Memory B cell (primary cell): Measurements from ENCODE around the gene IFIT1B.
"Not testable (repeated sequence)": the region's sequence is repeated elsewhere in the genome, so short reads cannot be mapped to it uniquely, and the experiment has no call there.

Source experiments
- ATAC-seq: fragments of 150-1000 bp; cut with Tn5 transposase; 2 replicates; pipeline ENCODE4 v1.10.0; 2021; ENCODE audit warnings: low read depth, mild to moderate bottlenecking, moderate library complexity
- DNase-seq, 2 donors: peaks; one replicate each; pipeline ENCODE4 v3.0.0; 2022; ENCODE audit warnings: low spot score in 2 of 2
- H3K27ac Mint-ChIP-seq: one replicate; pipeline ENCODE4 v1.8.0; 2022; ENCODE audit warnings: mild to moderate bottlenecking, moderate library complexity, mixed read lengths
- H3K27me3 Mint-ChIP-seq: one replicate; pipeline ENCODE4 v1.8.0; 2022; ENCODE audit warnings: mixed read lengths
- H3K36me3 Mint-ChIP-seq: one replicate; pipeline ENCODE4 v1.8.0; 2022; ENCODE audit warnings: mild to moderate bottlenecking, mixed read lengths
- H3K4me1 Mint-ChIP-seq: one replicate; pipeline ENCODE4 v1.8.0; 2022; ENCODE audit warnings: mixed read lengths
- H3K4me3 Mint-ChIP-seq: one replicate; pipeline ENCODE4 v1.8.0; 2022; ENCODE audit warnings: mild to moderate bottlenecking, moderate library complexity, mixed read lengths
- H3K9me3 Mint-ChIP-seq: one replicate; pipeline ENCODE4 v1.8.0; 2022; ENCODE audit warnings: mixed read lengths

IFIT1B gene

GRCh38 chr10:89404104-89405047 lies 26.5 kb downstream of the IFIT1B start:
- peaks cover 5% of the 10 kb centered on the region for H3K4me1 Mint-ChIP-seq
- H3K27ac Mint-ChIP-seq: no peak overlapping the region
- no peaks in the 10 kb centered on the region for H3K27me3 Mint-ChIP-seq
- H3K4me3 Mint-ChIP-seq: no peak overlapping the region
- peaks cover 12% of the 10 kb centered on the region for H3K36me3 Mint-ChIP-seq
- no peak for DNase-seq
- H3K9me3 Mint-ChIP-seq: no peaks in the 10 kb centered on the region
- ATAC-seq: no peak

GRCh38 chr10:89406178-89406577 lies 28.3 kb downstream of the IFIT1B start:
- H3K9me3 Mint-ChIP-seq, DNase-seq, ATAC-seq, H3K4me3 Mint-ChIP-seq, H3K27me3 Mint-ChIP-seq, H3K4me1 Mint-ChIP-seq, H3K27ac Mint-ChIP-seq: not testable (repeated sequence)
- peaks cover 14% of the 10 kb centered on the region for H3K36me3 Mint-ChIP-seq

GRCh38 chr10:89407792-89408191 lies 29.9 kb downstream of the IFIT1B start:
- not testable (repeated sequence) for H3K4me1 Mint-ChIP-seq, H3K36me3 Mint-ChIP-seq, H3K4me3 Mint-ChIP-seq, DNase-seq, H3K27ac Mint-ChIP-seq, H3K27me3 Mint-ChIP-seq, ATAC-seq, H3K9me3 Mint-ChIP-seq

- not testable (repeated sequence) for H3K9me3 Mint-ChIP-seq, H3K27ac Mint-ChIP-seq, H3K27me3 Mint-ChIP-seq, ATAC-seq, H3K4me3 Mint-ChIP-seq, H3K4me1 Mint-ChIP-seq, H3K36me3 Mint-ChIP-seq, DNase-seq
These were observed 31.4 kb downstream of the IFIT1B start for GRCh38 chr10:89409282-89409681.

- not testable (repeated sequence) for DNase-seq, H3K4me1 Mint-ChIP-seq, H3K27ac Mint-ChIP-seq, H3K9me3 Mint-ChIP-seq, H3K36me3 Mint-ChIP-seq, H3K4me3 Mint-ChIP-seq, ATAC-seq, H3K27me3 Mint-ChIP-seq
These were observed 32.7 kb downstream of the IFIT1B start for GRCh38 chr10:89410551-89410950.

- H3K4me1 Mint-ChIP-seq: peaks cover 11% of the 10 kb centered on the region
- not testable (repeated sequence) for DNase-seq, H3K27ac Mint-ChIP-seq, H3K27me3 Mint-ChIP-seq, H3K9me3 Mint-ChIP-seq, H3K36me3 Mint-ChIP-seq, H3K4me3 Mint-ChIP-seq, ATAC-seq
These were observed 33.3 kb downstream of the IFIT1B start for GRCh38 chr10:89411135-89411534.

GRCh38 chr10:89412276-89412675 lies 34.4 kb downstream of the IFIT1B start:
- H3K27me3 Mint-ChIP-seq, H3K36me3 Mint-ChIP-seq, H3K27ac Mint-ChIP-seq, ATAC-seq, H3K4me3 Mint-ChIP-seq, H3K9me3 Mint-ChIP-seq: not testable (repeated sequence)
- peak in 1 of 2 donors; percentile 9 for DNase-seq
- H3K4me1 Mint-ChIP-seq: peaks cover 18% of the 10 kb centered on the region

GRCh38 chr10:89413398-89413912 lies 35.6 kb downstream of the IFIT1B start:
- no peak for ATAC-seq
- no peak for DNase-seq
- H3K4me1 Mint-ChIP-seq: peaks cover 28% of the 10 kb centered on the region
- H3K27me3 Mint-ChIP-seq: no peaks in the 10 kb centered on the region
- peak overlapping the region; percentile 99 for H3K27ac Mint-ChIP-seq
- H3K36me3 Mint-ChIP-seq: peaks cover 13% of the 10 kb centered on the region
- peak overlapping the region; percentile 97 for H3K4me3 Mint-ChIP-seq
- no peaks in the 10 kb centered on the region for H3K9me3 Mint-ChIP-seq

GRCh38 chr10:89414146-89414878 lies 36.5 kb downstream of the IFIT1B start, which contains the start of gene IFIT5:
Gene IFIT5, plus strand, starts transcription at chr10:89414568. Its CDS starts 231 bp downstream, at chr10:89414799.
- H3K9me3 Mint-ChIP-seq: no peaks in the 10 kb centered on the region
- DNase-seq (peak; percentile 52 to 69), ATAC-seq (peak; percentile 70)
- H3K27me3 Mint-ChIP-seq: no peaks in the 10 kb centered on the region
- peak within 1 kb of the TSS; percentile 97 for H3K4me3 Mint-ChIP-seq
- peaks cover 28% of the 10 kb centered on the region for H3K4me1 Mint-ChIP-seq
- peaks cover 13% of the 10 kb centered on the region for H3K36me3 Mint-ChIP-seq
- peak within 1 kb of the TSS; percentile 99 for H3K27ac Mint-ChIP-seq

- Mint-ChIP-seq H3K4me3 (peak overlapping the region; percentile 97), H3K36me3 (peaks cover 14% of the 10 kb centered on the region)
- DNase-seq: peak; percentile 50 to 52
These were observed 37.3 kb downstream of the IFIT1B start for GRCh38 chr10:89414879-89415821.

GRCh38 chr10:89416465-89416864 lies 38.6 kb downstream of the IFIT1B start:
- no peak for DNase-seq
- peak overlapping the region; percentile 65 for H3K4me3 Mint-ChIP-seq
- H3K27ac Mint-ChIP-seq: peak overlapping the region; percentile 62
- peaks cover 25% of the 10 kb centered on the region for H3K4me1 Mint-ChIP-seq
- H3K27me3 Mint-ChIP-seq: no peaks in the 10 kb centered on the region
- no peak for ATAC-seq
- peaks cover 18% of the 10 kb centered on the region for H3K36me3 Mint-ChIP-seq
- no peaks in the 10 kb centered on the region for H3K9me3 Mint-ChIP-seq

More at GRCh38 chr10:89414879-89415821, 37.3 kb downstream of the IFIT1B start:
- peak overlapping the region; percentile 99 for H3K27ac Mint-ChIP-seq
- H3K4me1 Mint-ChIP-seq: peaks cover 28% of the 10 kb centered on the region
- H3K27me3 Mint-ChIP-seq: no peaks in the 10 kb centered on the region
- H3K9me3 Mint-ChIP-seq: no peaks in the 10 kb centered on the region
- ATAC-seq: peak; percentile 69

- DNase-seq: peak in 1 of 2 donors; percentile 36
- Mint-ChIP-seq H3K4me1 (peaks cover 29% of the 10 kb centered on the region), H3K27me3 (no peaks in the 10 kb centered on the region), H3K36me3 (peaks cover 18% of the 10 kb centered on the region), H3K27ac (no peak overlapping the region), H3K9me3 (no peaks in the 10 kb centered on the region), H3K4me3 (no peak overlapping the region)
- ATAC-seq: peak; percentile 34
These were observed 41.7 kb downstream of the IFIT1B start for GRCh38 chr10:89419548-89419947.

GRCh38 chr10:89421018-89421476 lies 43.2 kb downstream of the IFIT1B start:
- ATAC-seq: no peak
- Mint-ChIP-seq H3K9me3 (no peaks in the 10 kb centered on the region), H3K4me3 (no peak overlapping the region), H3K27me3 (no peaks in the 10 kb centered on the region), H3K27ac (peak overlapping the region; percentile 35), H3K4me1 (peaks cover 25% of the 10 kb centered on the region), H3K36me3 (peaks cover 16% of the 10 kb centered on the region)
- DNase-seq: no peak
